ENCODE data around the gene FGF12.

The FGF12 gene

GRCh38 chr3:192514754-192515663 is 212.3 kb downstream of the FGF12 start:
- Mint-ChIP-seq H3K27me3 (peaks cover 67% of the 10 kb centered on the region), H3K36me3 (no peaks in the 10 kb centered on the region), H3K4me1 (peaks cover 16% of the 10 kb centered on the region), H3K9me3 (no peaks in the 10 kb centered on the region), H3K4me3 (peak overlapping the region; percentile 74), H3K27ac (no peak overlapping the region)
- peak; percentile 55 for ATAC-seq

GRCh38 chr3:192514081-192514753 is 213.1 kb downstream of the FGF12 start:
- Mint-ChIP-seq H3K4me1 (peaks cover 16% of the 10 kb centered on the region), H3K4me3 (peak overlapping the region; percentile 74)

GRCh38 chr3:192505731-192506130 is 221.6 kb downstream of the FGF12 start:
- ATAC-seq = no peak
- H3K27me3 Mint-ChIP-seq = peaks cover 39% of the 10 kb centered on the region

More at GRCh38 chr3:192514081-192514753, 213.1 kb downstream of the FGF12 start:
- Mint-ChIP-seq H3K27me3 (peaks cover 70% of the 10 kb centered on the region), H3K9me3 (no peaks in the 10 kb centered on the region), H3K36me3 (no peaks in the 10 kb centered on the region), H3K27ac (no peak overlapping the region)
- no peak for ATAC-seq

GRCh38 chr3:192501401-192501800 is 225.9 kb downstream of the FGF12 start:
- no peaks in the 10 kb centered on the region for H3K9me3 Mint-ChIP-seq
- H3K27me3 Mint-ChIP-seq = peaks cover 12% of the 10 kb centered on the region
- ATAC-seq = no peak
- H3K27ac Mint-ChIP-seq = no peak overlapping the region
- no peaks in the 10 kb centered on the region for H3K4me1 Mint-ChIP-seq
- no peak overlapping the region for H3K4me3 Mint-ChIP-seq
- no peaks in the 10 kb centered on the region for H3K36me3 Mint-ChIP-seq

More at GRCh38 chr3:192505731-192506130, 221.6 kb downstream of the FGF12 start:
- H3K4me1 Mint-ChIP-seq = no peaks in the 10 kb centered on the region
- H3K36me3 Mint-ChIP-seq = no peaks in the 10 kb centered on the region
- H3K9me3 Mint-ChIP-seq = no peaks in the 10 kb centered on the region
- no peak overlapping the region for H3K27ac Mint-ChIP-seq
- no peak overlapping the region for H3K4me3 Mint-ChIP-seq

- no peak overlapping the region for H3K4me3 Mint-ChIP-seq
- no peaks in the 10 kb centered on the region for H3K9me3 Mint-ChIP-seq
- H3K27me3 Mint-ChIP-seq = no peaks in the 10 kb centered on the region
- no peaks in the 10 kb centered on the region for H3K36me3 Mint-ChIP-seq
- no peak for ATAC-seq
- peaks cover 19% of the 10 kb centered on the region for H3K4me1 Mint-ChIP-seq
- no peak overlapping the region for H3K27ac Mint-ChIP-seq
Measured at GRCh38 chr3:192496905-192497587, 230.3 kb downstream of the FGF12 start.

- Mint-ChIP-seq H3K9me3 (no peaks in the 10 kb centered on the region), H3K27ac (peak overlapping the region; percentile 76), H3K36me3 (no peaks in the 10 kb centered on the region), H3K4me1 (peaks cover 19% of the 10 kb centered on the region), H3K27me3 (no peaks in the 10 kb centered on the region), H3K4me3 (peak overlapping the region; percentile 45)
- ATAC-seq = peak; percentile 94
Measured at GRCh38 chr3:192494174-192494573, 233.2 kb downstream of the FGF12 start.

- Mint-ChIP-seq H3K9me3 (no peaks in the 10 kb centered on the region), H3K27me3 (peaks cover 10% of the 10 kb centered on the region), H3K4me3 (no peak overlapping the region), H3K4me1 (peaks cover 19% of the 10 kb centered on the region), H3K27ac (no peak overlapping the region), H3K36me3 (no peaks in the 10 kb centered on the region)
- ATAC-seq = no peak
Measured at GRCh38 chr3:192490720-192491119, 236.6 kb downstream of the FGF12 start.

- H3K27ac Mint-ChIP-seq = no peak overlapping the region
- H3K27me3 Mint-ChIP-seq = peaks cover 10% of the 10 kb centered on the region
- no peaks in the 10 kb centered on the region for H3K9me3 Mint-ChIP-seq
- ATAC-seq = no peak
- peaks cover 14% of the 10 kb centered on the region for H3K4me1 Mint-ChIP-seq
- no peaks in the 10 kb centered on the region for H3K36me3 Mint-ChIP-seq
- no peak overlapping the region for H3K4me3 Mint-ChIP-seq
Measured at GRCh38 chr3:192489579-192489978, 237.8 kb downstream of the FGF12 start.

GRCh38 chr3:192487033-192487432 is 240.3 kb downstream of the FGF12 start:
- H3K27ac Mint-ChIP-seq = no peak overlapping the region
- H3K9me3 Mint-ChIP-seq = no peaks in the 10 kb centered on the region
- H3K4me3 Mint-ChIP-seq = no peak overlapping the region
- no peak for ATAC-seq
- no peaks in the 10 kb centered on the region for H3K36me3 Mint-ChIP-seq
- peaks cover 10% of the 10 kb centered on the region for H3K27me3 Mint-ChIP-seq
- no peaks in the 10 kb centered on the region for H3K4me1 Mint-ChIP-seq

GRCh38 chr3:192482809-192483208 is 244.5 kb downstream of the FGF12 start:
- Mint-ChIP-seq H3K4me1 (no peaks in the 10 kb centered on the region), H3K27me3 (peaks cover 12% of the 10 kb centered on the region), H3K4me3 (no peak overlapping the region), H3K27ac (no peak overlapping the region), H3K9me3 (no peaks in the 10 kb centered on the region), H3K36me3 (no peaks in the 10 kb centered on the region)
- ATAC-seq = no peak

- Mint-ChIP-seq H3K27me3 (peaks cover 12% of the 10 kb centered on the region), H3K27ac (no peak overlapping the region), H3K4me3 (no peak overlapping the region), H3K36me3 (no peaks in the 10 kb centered on the region), H3K9me3 (no peaks in the 10 kb centered on the region), H3K4me1 (no peaks in the 10 kb centered on the region)
- no peak for ATAC-seq
Measured at GRCh38 chr3:192482391-192482790, 244.9 kb downstream of the FGF12 start.

GRCh38 chr3:192481638-192482037 is 245.7 kb downstream of the FGF12 start:
- Mint-ChIP-seq H3K9me3 (no peaks in the 10 kb centered on the region), H3K4me1 (no peaks in the 10 kb centered on the region), H3K36me3 (no peaks in the 10 kb centered on the region), H3K4me3 (no peak overlapping the region), H3K27ac (no peak overlapping the region), H3K27me3 (peaks cover 18% of the 10 kb centered on the region)
- no peak for ATAC-seq

- H3K4me3 Mint-ChIP-seq = no peak overlapping the region
- H3K27ac Mint-ChIP-seq = no peak overlapping the region
- H3K36me3 Mint-ChIP-seq = no peaks in the 10 kb centered on the region
- peaks cover 35% of the 10 kb centered on the region for H3K27me3 Mint-ChIP-seq
- no peaks in the 10 kb centered on the region for H3K4me1 Mint-ChIP-seq
- H3K9me3 Mint-ChIP-seq = no peaks in the 10 kb centered on the region
- peak; percentile 75 for ATAC-seq
Measured at GRCh38 chr3:192467230-192468140, 259.9 kb downstream of the FGF12 start.

- peaks cover 59% of the 10 kb centered on the region for H3K27me3 Mint-ChIP-seq
- no peak overlapping the region for H3K27ac Mint-ChIP-seq
- no peak overlapping the region for H3K4me3 Mint-ChIP-seq
- ATAC-seq = no peak
- H3K36me3 Mint-ChIP-seq = no peaks in the 10 kb centered on the region
- no peaks in the 10 kb centered on the region for H3K9me3 Mint-ChIP-seq
- peaks cover 5% of the 10 kb centered on the region for H3K4me1 Mint-ChIP-seq
Measured at GRCh38 chr3:192449036-192449435, 278.3 kb downstream of the FGF12 start.

Data from stimulated activated memory B cell treated with anti-CD40 and anti-IgM and Interleukin-4, amounts not matched to agents 10 μg/mL and 1 μg/mL and 100 μg/mL, for 72 hours (primary cell).